Measurements from ENCODE around the gene GAGE12J. TPM values are rescaled to one million over a fixed set of nuclear protein-coding genes. Genes with fewer than 3 reads are reported as not detected.
"Not testable (repeated sequence)": the region's sequence is repeated elsewhere in the genome, so short reads cannot be mapped to it uniquely, and the experiment has no call there.

GAGE12J gene
- polyA plus RNA-seq, 3 donors: not detected

DNA sequence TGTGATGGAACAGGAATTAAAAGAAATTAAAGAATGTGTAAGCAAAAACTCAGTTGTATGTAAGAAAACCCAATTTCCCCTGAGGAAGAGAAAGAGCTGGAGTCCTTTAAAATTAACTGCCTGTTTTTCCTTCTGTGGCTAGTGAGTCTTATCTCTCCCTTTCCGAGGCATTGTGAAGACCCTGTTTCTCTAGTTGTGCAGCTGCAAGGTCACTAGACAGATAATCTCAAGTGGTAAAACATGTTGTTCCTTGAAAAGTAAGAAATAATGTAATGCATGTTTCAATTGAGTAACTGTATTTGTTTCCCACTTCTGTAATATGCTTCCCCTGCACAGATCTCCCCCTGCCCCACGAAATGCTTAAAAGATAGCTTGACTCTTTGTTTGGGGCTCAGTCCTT lies 14.1 kb upstream of the GAGE12J start:
- not testable (repeated sequence) for DNase-seq (ENCODE audit: extremely low read depth in 1 of 11, low read depth in 9 of 11, low spot score in 4 of 11)

DNA sequence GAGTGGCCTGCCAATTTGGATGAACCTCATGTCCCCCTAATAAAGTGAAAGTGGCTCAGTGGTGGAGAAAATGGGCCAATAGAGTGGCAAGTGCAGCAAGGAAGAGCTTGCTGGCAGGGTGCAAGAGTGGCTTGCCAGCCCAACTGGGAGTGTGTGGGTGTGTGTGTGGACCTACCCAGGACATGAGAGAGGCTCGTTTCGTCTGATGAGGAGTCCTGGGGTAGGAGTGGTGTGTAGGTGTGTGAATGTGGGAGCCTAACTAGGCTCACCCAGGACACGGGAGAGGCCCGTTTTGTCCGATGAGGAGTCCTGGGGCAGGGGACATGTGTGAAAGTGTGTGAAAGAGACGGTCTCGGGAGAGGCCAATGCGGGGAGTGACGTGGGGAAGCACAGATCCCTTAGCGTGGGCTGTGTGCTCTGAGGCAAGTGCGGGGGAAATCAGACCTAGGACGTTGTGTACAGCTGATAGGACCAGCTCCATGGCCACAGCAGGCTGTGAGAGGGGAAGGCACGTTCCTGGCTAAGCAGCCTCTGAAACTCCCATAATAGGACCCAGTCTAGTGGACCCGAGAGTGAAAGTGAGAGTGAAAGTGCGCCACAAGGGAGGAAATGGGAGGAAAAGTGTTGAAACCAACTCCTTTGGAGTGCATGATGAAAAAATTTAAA lies 13.1 kb upstream of the GAGE12J start:
- DNase-seq (ENCODE audit: extremely low read depth in 1 of 11, low read depth in 9 of 11, low spot score in 4 of 11): no peak

DNA sequence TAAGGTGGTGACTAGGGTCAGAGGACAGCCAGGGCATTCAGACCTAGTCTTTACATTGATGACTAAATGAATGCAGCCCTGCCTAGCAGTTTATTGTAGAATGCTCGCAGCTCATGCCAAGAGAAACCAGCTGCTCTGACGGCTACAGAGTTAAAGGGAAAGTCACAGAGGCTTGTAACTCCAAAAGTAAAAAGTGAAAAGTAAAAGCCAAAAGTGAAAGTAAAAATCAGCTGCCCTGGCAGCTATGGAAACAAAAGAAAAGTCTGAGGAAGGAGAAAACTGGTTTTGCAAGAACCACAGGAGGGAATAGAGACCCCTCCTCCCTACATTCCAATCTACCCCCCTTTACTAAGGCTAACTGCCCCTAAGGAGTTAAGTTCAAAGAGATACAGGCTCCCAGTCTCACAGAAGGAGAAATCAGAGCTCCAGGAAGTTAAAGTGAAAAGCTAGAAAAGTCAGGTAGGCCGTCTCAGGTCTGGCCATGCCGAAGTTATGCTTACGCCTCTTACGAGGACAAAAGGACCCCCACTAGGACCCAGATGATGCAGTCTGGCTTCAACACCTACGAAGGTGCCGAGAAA lies 12.3 kb upstream of the GAGE12J start:
- DNase-seq (ENCODE audit: extremely low read depth in 1 of 11, low read depth in 9 of 11, low spot score in 4 of 11): peak in 6 of 11 donors; percentile 15 to 47 (median 24)

DNA sequence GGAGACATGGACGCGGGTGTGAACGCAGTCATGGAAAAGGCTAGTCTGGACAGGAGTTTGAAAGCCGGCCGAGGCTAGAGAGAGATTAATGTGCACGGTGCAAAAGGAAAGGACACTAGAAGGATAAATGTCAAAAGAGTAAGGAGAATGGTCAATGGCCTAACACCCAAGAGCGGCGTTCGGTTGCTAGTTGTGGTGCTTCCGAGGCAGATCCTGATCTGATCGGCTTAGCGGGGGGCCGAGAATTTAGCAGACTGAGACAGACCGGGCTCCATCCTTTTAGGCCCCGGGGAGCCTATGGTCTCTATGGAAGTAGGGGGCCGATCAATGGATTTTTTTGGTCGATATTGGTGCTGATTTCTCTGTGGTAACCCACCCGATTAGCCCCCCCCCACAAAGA lies 11.5 kb upstream of the GAGE12J start:
- DNase-seq (ENCODE audit: extremely low read depth in 1 of 11, low read depth in 9 of 11, low spot score in 4 of 11): no peak

DNA sequence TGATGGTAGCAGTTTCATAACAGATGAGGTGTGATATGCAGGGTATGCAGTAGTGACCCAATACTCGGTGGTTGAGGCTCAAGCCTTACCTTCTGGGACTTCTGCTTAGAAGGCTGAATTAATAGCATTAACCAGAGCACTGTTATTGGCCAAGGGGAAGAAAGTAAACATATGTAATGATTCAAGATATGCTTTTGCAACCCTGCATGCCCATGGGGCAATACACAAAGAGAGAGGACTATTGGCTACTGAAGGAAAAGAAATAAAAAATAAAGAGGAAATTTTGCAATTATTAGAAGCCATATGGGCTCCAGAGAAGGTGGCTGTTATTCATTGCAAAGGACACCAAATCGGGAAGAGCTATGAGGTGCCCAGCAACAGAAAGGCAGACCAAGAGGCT lies 9.7 kb upstream of the GAGE12J start:
- no peak for DNase-seq (ENCODE audit: extremely low read depth in 1 of 11, low read depth in 9 of 11, low spot score in 4 of 11)

DNA sequence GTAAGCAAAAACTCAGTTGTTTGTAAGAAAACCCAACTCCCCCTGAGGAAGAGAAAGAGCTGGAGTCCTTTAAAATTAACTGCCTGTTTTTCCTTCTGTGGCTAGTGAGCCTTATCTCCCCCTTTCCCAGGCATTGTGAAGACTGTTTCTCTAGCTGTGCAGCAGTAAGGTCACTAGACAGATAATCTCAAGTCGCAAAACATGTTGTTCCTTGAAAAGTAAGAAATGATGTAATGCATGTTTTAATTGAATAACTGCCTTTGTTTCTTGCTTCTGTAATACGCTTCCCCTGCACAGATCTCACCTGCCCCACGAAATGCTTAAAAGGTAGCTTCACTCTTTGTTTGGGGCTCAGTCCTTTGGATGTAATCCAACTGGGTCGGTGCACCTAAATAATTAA lies 5.8 kb upstream of the GAGE12J start:
- no peak for DNase-seq (ENCODE audit: extremely low read depth in 1 of 11, low read depth in 9 of 11, low spot score in 4 of 11)

DNA sequence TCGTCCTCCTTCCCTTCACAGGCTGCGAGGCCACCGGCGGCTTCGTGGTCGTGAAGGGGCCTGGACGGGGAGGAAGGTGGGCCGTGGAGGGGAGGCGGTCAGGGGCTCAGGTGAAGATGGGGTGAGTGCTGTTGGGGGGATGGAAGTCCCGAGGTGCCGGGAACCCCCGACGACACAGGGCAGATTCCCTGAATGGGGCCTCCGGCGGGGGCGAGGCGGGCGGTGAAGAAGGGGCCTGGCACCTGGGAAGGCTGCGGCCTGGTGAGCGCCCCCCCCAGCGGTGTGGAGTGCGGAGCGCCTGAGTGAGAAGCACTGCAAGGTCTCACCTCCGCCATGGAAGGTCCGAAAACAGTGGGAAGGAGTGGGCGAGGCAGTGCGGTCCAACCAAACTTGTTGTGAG lies 429 bp downstream of the GAGE12J start:
- not testable (repeated sequence) for DNase-seq (ENCODE audit: extremely low read depth in 1 of 11, low read depth in 9 of 11, low spot score in 4 of 11)

DNA sequence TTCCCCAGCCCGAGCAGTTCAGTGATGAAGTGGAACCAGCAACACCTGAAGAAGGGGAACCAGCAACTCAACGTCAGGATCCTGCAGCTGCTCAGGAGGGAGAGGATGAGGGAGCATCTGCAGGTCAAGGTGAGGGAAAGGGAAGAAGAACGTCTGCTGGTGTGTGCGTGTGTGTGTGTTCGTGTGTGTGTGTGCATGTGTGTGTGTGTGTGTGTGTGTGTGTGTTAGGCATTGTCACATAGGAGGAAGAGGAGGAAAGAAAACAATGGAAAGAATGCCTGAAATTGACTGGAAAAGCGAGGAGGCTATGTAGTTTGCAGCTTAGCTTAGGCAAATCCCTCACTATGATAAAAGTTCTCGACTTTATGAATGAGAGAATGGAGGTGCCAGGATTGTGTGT lies 1.9 kb downstream of the GAGE12J start:
- not testable (repeated sequence) for DNase-seq (ENCODE audit: extremely low read depth in 1 of 11, low read depth in 9 of 11, low spot score in 4 of 11)

DNA sequence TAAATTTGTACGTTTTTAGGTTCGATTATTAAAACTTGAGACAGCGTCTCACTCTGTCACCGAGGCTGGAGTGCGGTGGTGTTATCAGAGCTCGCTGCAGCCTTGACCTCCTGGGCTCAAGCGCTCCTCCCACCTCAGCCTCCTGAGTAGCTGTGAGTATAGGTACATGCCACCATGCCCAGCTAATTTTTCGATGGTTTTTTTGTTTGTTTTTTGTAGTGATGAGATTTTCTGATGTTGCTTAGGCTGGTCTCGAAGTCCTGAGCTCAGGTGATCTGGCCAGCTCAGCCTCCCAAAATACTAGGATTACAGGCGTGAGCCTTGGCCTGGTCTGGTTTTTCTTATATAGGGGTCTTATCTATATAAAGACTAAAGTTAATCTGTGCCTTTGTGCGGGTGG lies 8.6 kb downstream of the GAGE12J start:
- DNase-seq (ENCODE audit: extremely low read depth in 1 of 11, low read depth in 9 of 11, low spot score in 4 of 11): not testable (repeated sequence)

DNA sequence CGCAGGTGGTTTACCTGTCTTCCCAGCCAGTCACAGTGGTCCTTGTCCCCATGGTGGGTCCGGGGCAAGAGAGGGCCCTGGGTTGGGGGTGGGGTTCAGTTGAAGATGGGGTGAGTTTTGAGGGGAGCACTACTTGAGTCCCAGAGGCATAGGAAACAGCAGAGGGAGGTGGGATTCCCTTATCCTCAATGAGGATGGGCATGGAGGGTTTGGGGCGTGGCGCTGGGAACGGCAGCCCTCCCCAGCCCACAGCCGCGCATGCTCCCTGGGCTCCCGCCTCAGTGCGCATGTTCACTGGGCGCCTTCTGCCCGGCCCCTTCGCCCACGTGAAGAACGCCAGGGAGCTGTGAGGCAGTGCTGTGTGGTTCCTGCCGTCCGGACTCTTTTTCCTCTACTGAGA lies 9.4 kb downstream of the GAGE12J start, which contains the start of gene GAGE13:
TSS of gene GAGE13 (plus strand) at position 301 of the 400 bp plus-strand sequence. CDS start 1,156 bp downstream, outside the sequence.
- DNase-seq (ENCODE audit: extremely low read depth in 1 of 11, low read depth in 9 of 11, low spot score in 4 of 11): not testable (repeated sequence)

DNA sequence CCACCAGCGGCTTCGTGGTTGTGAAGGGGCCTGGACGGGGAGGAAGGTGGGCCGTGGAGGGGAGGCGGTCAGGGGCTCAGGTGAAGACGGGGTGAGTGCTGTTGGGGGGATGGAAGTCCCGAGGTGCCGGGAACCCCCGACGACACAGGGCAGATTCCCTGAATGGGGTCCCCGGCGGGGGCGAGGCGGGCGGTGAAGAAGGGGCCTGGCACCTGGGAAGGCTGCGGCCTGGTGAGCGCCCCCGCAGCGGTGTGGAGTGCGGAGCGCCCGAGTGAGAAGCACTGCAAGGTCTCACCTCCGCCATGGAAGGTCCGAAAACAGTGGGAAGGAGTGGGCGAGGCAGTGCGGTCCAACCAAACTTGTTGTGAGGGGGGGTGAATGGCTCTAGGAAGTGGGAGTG lies 10.0 kb downstream of the GAGE12J start:
- not testable (repeated sequence) for DNase-seq (ENCODE audit: extremely low read depth in 1 of 11, low read depth in 9 of 11, low spot score in 4 of 11)

DNA sequence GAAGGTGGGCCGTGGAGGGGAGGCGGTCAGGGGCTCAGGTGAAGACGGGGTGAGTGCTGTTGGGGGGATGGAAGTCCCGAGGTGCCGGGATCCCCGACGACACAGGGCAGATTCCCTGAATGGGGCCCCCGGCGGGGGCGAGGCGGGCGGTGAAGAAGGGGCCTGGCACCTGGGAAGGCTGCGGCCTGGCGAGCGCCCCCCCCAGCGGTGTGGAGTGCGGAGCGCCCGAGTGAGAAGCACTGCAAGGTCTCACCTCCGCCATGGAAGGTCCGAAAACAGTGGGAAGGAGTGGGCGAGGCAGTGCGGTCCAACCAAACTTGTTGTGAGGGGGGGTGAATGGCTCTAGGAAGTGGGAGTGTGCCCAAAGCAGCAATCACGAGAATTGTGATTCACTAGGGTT lies 19.6 kb downstream of the GAGE12J start:
- not testable (repeated sequence) for DNase-seq (ENCODE audit: extremely low read depth in 1 of 11, low read depth in 9 of 11, low spot score in 4 of 11)

DNA sequence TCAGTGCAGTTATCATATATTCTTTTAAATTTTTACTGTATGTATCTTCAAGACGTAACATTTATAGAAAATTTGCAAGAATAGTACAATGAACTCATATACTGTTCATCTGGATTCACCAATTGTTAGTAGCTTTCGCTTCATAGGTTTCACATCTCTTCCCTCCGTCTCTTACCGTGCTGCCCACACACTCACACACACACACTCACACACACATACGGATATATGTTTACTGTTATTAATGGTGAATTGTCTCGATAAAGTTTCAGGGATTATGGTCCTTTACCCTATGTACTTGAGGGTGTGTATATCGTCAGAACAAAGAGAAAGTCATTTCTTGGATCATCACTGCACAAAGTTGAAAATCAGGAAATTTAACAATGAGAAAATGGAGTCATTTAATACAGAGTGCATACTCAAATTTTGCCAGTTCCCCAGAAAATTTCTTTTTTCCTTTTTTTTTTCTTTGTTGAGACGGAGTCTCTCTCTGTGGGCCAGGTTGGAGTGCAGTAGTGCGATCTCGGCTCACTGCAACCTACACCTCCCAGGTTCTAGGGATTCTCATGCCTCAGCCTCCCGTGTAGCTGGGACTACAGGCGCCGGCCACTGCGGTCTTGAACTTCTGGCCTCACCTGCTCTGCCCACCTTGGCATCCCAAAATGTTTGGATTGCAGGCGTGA lies 22.8 kb downstream of the GAGE12J start:
- DNase-seq (ENCODE audit: extremely low read depth in 1 of 11, low read depth in 9 of 11, low spot score in 4 of 11): not testable (repeated sequence)

DNA sequence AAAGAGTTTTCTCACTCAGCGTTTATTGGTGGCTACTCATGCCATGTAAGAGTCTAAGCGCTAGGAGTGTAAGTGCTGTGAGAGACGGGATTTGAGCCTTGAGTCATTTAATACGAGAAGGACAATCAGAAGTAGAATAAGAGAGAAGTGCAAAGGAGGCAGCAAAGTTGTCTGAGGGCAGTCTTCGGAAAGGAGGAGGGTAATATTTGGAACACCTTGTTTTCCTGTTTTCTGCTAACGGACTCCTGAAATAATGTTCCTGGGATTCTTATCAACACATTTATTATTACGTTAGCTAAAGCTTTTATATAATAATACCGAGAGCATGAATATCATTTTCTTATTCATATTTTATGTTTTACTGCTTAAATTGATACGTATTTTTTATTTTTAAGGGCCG lies 23.6 kb downstream of the GAGE12J start:
- not testable (repeated sequence) for DNase-seq (ENCODE audit: extremely low read depth in 1 of 11, low read depth in 9 of 11, low spot score in 4 of 11)

DNA sequence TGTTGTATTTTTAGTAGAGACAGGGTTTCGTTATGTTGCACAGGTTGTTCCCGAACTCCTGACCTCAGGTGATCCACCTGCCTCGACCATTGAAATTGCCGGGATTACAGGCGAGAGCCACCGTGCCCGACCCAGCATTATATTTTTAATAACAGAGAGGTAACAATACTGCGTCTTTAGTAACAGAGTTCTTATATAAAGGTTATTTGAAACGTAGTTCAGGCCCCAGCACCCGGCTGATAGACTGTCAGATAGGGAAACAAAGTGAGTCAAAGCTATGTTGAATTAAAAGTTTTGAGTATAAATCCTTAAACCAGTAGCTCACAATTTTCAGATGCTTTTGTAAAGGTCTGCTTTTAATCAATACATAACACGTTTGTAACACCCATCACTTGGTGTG lies 24.3 kb downstream of the GAGE12J start:
- not testable (repeated sequence) for DNase-seq (ENCODE audit: extremely low read depth in 1 of 11, low read depth in 9 of 11, low spot score in 4 of 11)

Other genes starting within 250 kb of the GAGE12J start
- gene PRAF2, start 248.0 kb upstream of the GAGE12J start, polyA plus RNA-seq (ENCODE audit: insufficient read length in 3 of 3): 10 to 100 TPM; 33.6 to 41.5 (median 38.6) TPM
- 10 to 100 TPM; 54.0 to 64.7 (median 57.7) TPM for gene WDR45, start 242.2 kb upstream of the GAGE12J start, polyA plus RNA-seq (ENCODE audit: insufficient read length in 3 of 3)
- gene GPKOW, start 198.3 kb upstream of the GAGE12J start, polyA plus RNA-seq (ENCODE audit: insufficient read length in 3 of 3): 10 to 100 TPM; 20.4 to 25.6 (median 23.9) TPM
- 1 to 10 TPM; 2.7 to 6.9 (median 5.5) TPM for gene MAGIX, start 159.3 kb upstream of the GAGE12J start, polyA plus RNA-seq (ENCODE audit: insufficient read length in 3 of 3)
- 10 to 100 TPM; 27.6 to 36.7 (median 30.6) TPM for gene PLP2, start 150.1 kb upstream of the GAGE12J start, polyA plus RNA-seq (ENCODE audit: insufficient read length in 3 of 3)
- 1 to 10 TPM; 2.8 to 7.1 (median 4.5) TPM for gene PRICKLE3, start 135.7 kb upstream of the GAGE12J start, polyA plus RNA-seq (ENCODE audit: insufficient read length in 3 of 3)
- gene SYP, start 121.8 kb upstream of the GAGE12J start, polyA plus RNA-seq (ENCODE audit: insufficient read length in 3 of 3): 1 to 10 TPM; 2.4 to 2.8 (median 2.8) TPM
- under 1 TPM; 0.09 to 0.29 (median 0.25) TPM for gene CACNA1F, start 88.7 kb upstream of the GAGE12J start, polyA plus RNA-seq (ENCODE audit: insufficient read length in 3 of 3)
- gene CCDC22, start 86.6 kb upstream of the GAGE12J start, polyA plus RNA-seq (ENCODE audit: insufficient read length in 3 of 3): 10 to 100 TPM; 15.0 to 20.2 (median 19.5) TPM
- gene FOXP3, start 57.3 kb upstream of the GAGE12J start, polyA plus RNA-seq (ENCODE audit: insufficient read length in 3 of 3): under 1 TPM; 0.70 to 1.00 (median 0.99) TPM
- gene PPP1R3F, start 52.2 kb upstream of the GAGE12J start, polyA plus RNA-seq (ENCODE audit: insufficient read length in 3 of 3): 10 to 100 TPM in 1 of 3 donors, 1 to 10 TPM in 2; 5.7 to 10.0 (median 7.1) TPM
- under 1 TPM in 1 of 3 donors, not detected in 2; 0.44 TPM for gene GAGE10, start 18.4 kb upstream of the GAGE12J start, polyA plus RNA-seq (ENCODE audit: insufficient read length in 3 of 3)
- gene GAGE13, start 9.5 kb downstream of the GAGE12J start, polyA plus RNA-seq (ENCODE audit: insufficient read length in 3 of 3): not detected
- gene GAGE12C, start 210.1 kb downstream of the GAGE12J start, polyA plus RNA-seq (ENCODE audit: insufficient read length in 3 of 3): not detected
- gene GAGE12D, start 219.7 kb downstream of the GAGE12J start, polyA plus RNA-seq (ENCODE audit: insufficient read length in 3 of 3): not detected
- not detected for gene GAGE12E, start 229.3 kb downstream of the GAGE12J start, polyA plus RNA-seq (ENCODE audit: insufficient read length in 3 of 3)
- not detected for gene GAGE12F, start 238.8 kb downstream of the GAGE12J start, polyA plus RNA-seq (ENCODE audit: insufficient read length in 3 of 3)
- gene GAGE12G, start 248.4 kb downstream of the GAGE12J start, polyA plus RNA-seq (ENCODE audit: insufficient read length in 3 of 3): not detected

Measured in renal cortex interstitium (tissue), 11 donors.